Osteocyte (in vitro differentiated cells): ENCODE results near the gene RAD18. TPM values are rescaled to one million over a fixed set of nuclear protein-coding genes. Genes with fewer than 3 reads are reported as not detected.

ENCODE experiments used
- DNase-seq: peaks from one replicate; pipeline ENCODE4 v3.0.0; 2021; ENCODE audit warnings: mixed read lengths; ENCODE audit not compliant: unreplicated experiment; ENCODE audit errors: extremely low spot score
- H3K27ac Mint-ChIP-seq: one replicate; pipeline ENCODE4 v1.8.0; 2021; ENCODE audit warnings: mild to moderate bottlenecking, mixed read lengths; ENCODE audit not compliant: unreplicated experiment
- H3K27me3 Mint-ChIP-seq: one replicate; pipeline ENCODE4 v1.8.0; 2021; ENCODE audit warnings: mixed read lengths; ENCODE audit not compliant: unreplicated experiment
- H3K36me3 Mint-ChIP-seq: one replicate; pipeline ENCODE4 v1.8.0; 2021; ENCODE audit warnings: mixed read lengths; ENCODE audit not compliant: unreplicated experiment
- H3K4me1 Mint-ChIP-seq: one replicate; pipeline ENCODE4 v1.8.0; 2021; ENCODE audit warnings: mixed read lengths; ENCODE audit not compliant: unreplicated experiment
- H3K4me3 Mint-ChIP-seq: one replicate; pipeline ENCODE4 v1.8.0; 2021; ENCODE audit warnings: mild to moderate bottlenecking, moderate library complexity, mixed read lengths; ENCODE audit not compliant: unreplicated experiment
- H3K9me3 Mint-ChIP-seq: one replicate; pipeline ENCODE4 v1.8.0; 2021; ENCODE audit warnings: mixed read lengths; ENCODE audit not compliant: unreplicated experiment
- total RNA-seq: library from RNA; stranded (reverse); gene quantifications from 2 replicates; pipeline ENCODE4 v1.2.1, GENCODE V29; 2021
- TF ChIP-seq, protein P1 (sequence below): fragments of 200-600 bp; sonication (generic); IDR thresholded peaks from 2 replicates; pipeline ENCODE4 v1.5.0; 2021; ENCODE audit warnings: antibody characterized with exemption, mild to moderate bottlenecking, moderate library complexity

RAD18 gene
- total RNA-seq, 1 donor from 2014 or later = 18.6 TPM

DNA sequence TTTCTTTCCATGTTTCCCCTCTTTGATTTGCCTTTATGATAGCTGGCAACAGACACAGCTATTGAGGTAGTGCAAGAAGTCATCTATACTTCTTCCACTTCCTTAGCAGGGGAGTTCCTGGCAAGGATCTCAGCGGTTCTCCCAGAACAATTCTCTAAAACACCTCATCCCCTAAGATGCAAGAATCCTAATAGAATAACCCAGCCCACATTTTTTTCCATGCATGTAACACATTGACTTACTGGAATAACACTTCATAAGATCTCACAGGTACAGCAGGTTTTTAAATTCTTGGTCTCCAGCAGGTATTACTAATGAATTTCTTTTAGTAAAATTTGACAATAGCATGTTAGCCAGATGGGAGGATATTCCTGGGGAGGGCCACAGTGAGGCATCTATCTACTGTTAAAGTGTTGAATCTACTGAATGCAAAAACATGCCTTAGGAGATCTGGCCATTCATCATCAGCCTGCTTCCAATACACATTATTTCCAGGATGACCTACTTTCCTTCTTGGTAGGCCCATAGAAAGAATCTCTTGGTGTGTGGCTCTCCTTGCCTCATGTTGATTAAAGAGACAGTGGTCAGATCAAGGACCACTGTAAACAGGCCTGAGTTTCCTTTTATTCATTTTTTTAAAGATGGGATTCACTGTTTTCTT, 78.5 kb downstream of the RAD18 start:
- no peak overlapping the region for H3K27ac Mint-ChIP-seq
- H3K36me3 Mint-ChIP-seq = peaks cover 5% of the 10 kb centered on the region
- H3K4me1 Mint-ChIP-seq = peaks cover 48% of the 10 kb centered on the region
- no peak for DNase-seq
- H3K9me3 Mint-ChIP-seq = peaks cover 4% of the 10 kb centered on the region
- H3K27me3 Mint-ChIP-seq = no peaks in the 10 kb centered on the region
- TF ChIP-seq, protein P1, sequence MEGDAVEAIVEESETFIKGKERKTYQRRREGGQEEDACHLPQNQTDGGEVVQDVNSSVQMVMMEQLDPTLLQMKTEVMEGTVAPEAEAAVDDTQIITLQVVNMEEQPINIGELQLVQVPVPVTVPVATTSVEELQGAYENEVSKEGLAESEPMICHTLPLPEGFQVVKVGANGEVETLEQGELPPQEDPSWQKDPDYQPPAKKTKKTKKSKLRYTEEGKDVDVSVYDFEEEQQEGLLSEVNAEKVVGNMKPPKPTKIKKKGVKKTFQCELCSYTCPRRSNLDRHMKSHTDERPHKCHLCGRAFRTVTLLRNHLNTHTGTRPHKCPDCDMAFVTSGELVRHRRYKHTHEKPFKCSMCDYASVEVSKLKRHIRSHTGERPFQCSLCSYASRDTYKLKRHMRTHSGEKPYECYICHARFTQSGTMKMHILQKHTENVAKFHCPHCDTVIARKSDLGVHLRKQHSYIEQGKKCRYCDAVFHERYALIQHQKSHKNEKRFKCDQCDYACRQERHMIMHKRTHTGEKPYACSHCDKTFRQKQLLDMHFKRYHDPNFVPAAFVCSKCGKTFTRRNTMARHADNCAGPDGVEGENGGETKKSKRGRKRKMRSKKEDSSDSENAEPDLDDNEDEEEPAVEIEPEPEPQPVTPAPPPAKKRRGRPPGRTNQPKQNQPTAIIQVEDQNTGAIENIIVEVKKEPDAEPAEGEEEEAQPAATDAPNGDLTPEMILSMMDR = no peak
- no peak overlapping the region for H3K4me3 Mint-ChIP-seq

DNA sequence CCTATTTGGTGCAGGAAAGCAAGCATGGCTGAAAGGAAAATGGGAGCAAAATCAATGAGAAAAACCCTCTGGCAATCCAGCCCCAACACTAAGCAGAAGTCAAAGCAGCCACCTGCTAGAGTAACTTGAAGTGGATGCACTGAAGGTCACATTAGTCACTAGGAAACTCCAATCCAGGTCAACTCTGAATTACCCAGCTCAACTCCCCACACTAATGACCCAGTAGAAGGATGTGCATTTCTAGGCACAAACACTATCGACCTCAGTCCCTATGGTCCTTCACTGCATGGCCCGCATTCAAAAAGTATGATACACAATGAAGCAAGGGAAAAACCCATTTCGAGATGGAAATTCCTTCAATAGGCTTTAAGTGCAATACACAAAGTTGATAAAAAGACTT, 80.6 kb downstream of the RAD18 start:
- no peaks in the 10 kb centered on the region for H3K27me3 Mint-ChIP-seq
- no peak overlapping the region for H3K4me3 Mint-ChIP-seq
- peaks cover 8% of the 10 kb centered on the region for H3K36me3 Mint-ChIP-seq
- H3K4me1 Mint-ChIP-seq = peaks cover 28% of the 10 kb centered on the region
- no peak overlapping the region for H3K27ac Mint-ChIP-seq
- TF ChIP-seq, protein P1 = no peak
- peaks cover 4% of the 10 kb centered on the region for H3K9me3 Mint-ChIP-seq
- DNase-seq = no peak

DNA sequence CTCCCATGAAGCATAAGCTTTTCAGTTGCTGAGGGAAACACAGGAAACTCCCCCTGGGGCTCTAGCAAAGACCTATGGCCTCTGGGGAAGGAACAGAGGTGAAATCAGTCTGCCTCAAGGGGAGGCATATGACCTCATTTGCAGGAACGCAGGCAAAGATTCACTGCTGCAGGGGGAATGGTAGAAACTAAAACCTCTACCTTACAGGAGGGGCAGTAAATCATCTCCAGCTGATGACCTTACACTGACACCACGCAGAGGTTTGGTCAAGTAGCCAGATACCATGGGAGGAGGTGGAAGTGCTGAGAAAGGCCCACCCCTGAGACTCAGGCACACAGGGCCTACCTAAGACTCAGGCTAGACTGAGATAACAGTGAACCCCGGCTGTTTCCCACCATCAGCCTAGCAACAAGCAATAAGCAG, 81.1 kb downstream of the RAD18 start:
- H3K4me1 Mint-ChIP-seq = peaks cover 23% of the 10 kb centered on the region
- peaks cover 8% of the 10 kb centered on the region for H3K36me3 Mint-ChIP-seq
- H3K4me3 Mint-ChIP-seq = no peak overlapping the region
- H3K27me3 Mint-ChIP-seq = no peaks in the 10 kb centered on the region
- TF ChIP-seq, protein P1 = no peak
- H3K9me3 Mint-ChIP-seq = peaks cover 4% of the 10 kb centered on the region
- DNase-seq = no peak
- no peak overlapping the region for H3K27ac Mint-ChIP-seq

DNA sequence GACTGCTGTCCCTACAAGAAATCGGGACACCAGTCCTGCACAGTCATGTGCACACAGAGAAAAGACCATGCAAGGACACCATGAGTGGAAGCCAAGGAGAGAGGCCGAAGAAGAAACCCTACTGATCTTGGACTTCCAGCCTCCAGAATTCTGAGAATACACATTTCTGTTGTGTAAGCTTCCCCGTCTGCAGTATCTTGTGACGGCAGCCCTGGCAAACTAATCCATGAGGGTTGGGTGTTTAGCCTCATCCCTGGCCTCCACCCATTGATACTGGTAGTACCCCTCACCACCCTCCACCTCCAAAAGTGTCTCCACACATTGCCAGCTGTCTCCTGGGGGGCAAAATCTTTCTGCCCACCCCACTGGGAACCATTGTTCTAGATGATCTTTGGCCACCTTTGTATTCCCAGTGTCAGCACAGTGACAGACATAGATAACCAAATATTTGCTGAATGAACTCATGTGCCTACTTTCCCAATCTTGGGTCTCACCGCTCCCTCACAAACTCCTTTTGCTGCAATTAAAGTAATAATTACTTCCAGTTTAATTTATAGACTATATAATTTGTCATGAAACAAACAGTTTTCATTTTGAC, 83.8 kb downstream of the RAD18 start:
- no peaks in the 10 kb centered on the region for H3K27me3 Mint-ChIP-seq

DNA sequence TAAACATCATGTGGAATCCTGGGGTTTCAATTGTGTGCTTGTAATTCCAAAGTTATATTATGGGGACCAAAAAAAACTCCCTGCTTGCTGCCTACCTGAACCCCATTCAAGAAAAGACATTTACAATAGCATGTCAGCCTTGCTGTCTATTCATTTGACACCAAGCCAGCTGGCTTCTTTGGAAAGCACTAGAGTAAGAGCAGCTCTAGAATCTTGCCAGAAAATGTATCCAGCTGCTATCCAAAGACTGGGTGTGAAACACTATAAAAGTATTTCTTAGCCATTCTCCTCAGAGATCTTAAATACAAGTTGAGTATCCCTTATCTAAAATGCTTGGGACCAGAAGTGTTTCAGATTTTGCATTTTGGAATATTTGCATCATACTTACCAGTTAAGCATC, 87.4 kb downstream of the RAD18 start:
- H3K27me3 Mint-ChIP-seq = no peaks in the 10 kb centered on the region
- H3K9me3 Mint-ChIP-seq = no peaks in the 10 kb centered on the region
- H3K4me3 Mint-ChIP-seq = no peak overlapping the region
- H3K27ac Mint-ChIP-seq = no peak overlapping the region
- H3K4me1 Mint-ChIP-seq = peaks cover 27% of the 10 kb centered on the region
- peaks cover 6% of the 10 kb centered on the region for H3K36me3 Mint-ChIP-seq
- no peak for DNase-seq
- TF ChIP-seq, protein P1 = no peak

More for the DNA sequence above, 83.8 kb downstream of the RAD18 start:
- Mint-ChIP-seq H3K4me3 (no peak overlapping the region), H3K4me1 (peaks cover 17% of the 10 kb centered on the region), H3K27ac (no peak overlapping the region), H3K9me3 (peaks cover 4% of the 10 kb centered on the region), H3K36me3 (peaks cover 9% of the 10 kb centered on the region)
- no peak for DNase-seq
- TF ChIP-seq, protein P1 = no peak
